IMR-90 (cell line): ENCODE measurements around the gene RFX1.

Experiments used
- BHLHE40 ChIP-seq: fragments of 150-350 bp; IDR thresholded peaks from 2 replicates; pipeline ENCODE4 v1.6.1; 2016; ENCODE audit warnings: mild to moderate bottlenecking, low read depth, low read length
- CEBPB ChIP-seq: IDR thresholded peaks from 2 replicates; pipeline ENCODE4 v1.6.1; 2012; ENCODE audit warnings: low read depth, low read length, improper control_type of control experiment
- CTCF ChIP-seq: conservative IDR thresholded peaks from 2 replicates; pipeline ENCODE4 v1.5.1; 2012; ENCODE audit warnings: mild to moderate bottlenecking, low read depth, low read length, improper control_type of control experiment
- MAFK ChIP-seq: IDR thresholded peaks from 2 replicates; pipeline ENCODE4 v1.6.1; 2012; ENCODE audit warnings: low read depth, low read length, improper control_type of control experiment
- MAZ ChIP-seq: IDR thresholded peaks from 2 replicates; pipeline ENCODE4 v1.6.1; 2012; ENCODE audit warnings: low read depth, mild to moderate bottlenecking, low read length, improper control_type of control experiment, moderate library complexity, borderline replicate concordance
- MXI1 ChIP-seq: IDR thresholded peaks from 2 replicates; pipeline ENCODE4 v1.6.1; 2012; ENCODE audit warnings: low read depth, mild to moderate bottlenecking, low read length, moderate library complexity, borderline replicate concordance
- POLR2A ChIP-seq: IDR thresholded peaks from 2 replicates; pipeline ENCODE4 v1.6.1; 2012; ENCODE audit warnings: mild to moderate bottlenecking, low read depth, low read length
- RAD21 ChIP-seq: IDR thresholded peaks from 2 replicates; pipeline ENCODE4 v1.6.1; 2012; ENCODE audit warnings: low read length, improper control_type of control experiment
- RFX5 ChIP-seq: IDR thresholded peaks from 2 replicates; pipeline ENCODE4 v1.8.0; 2012; ENCODE audit warnings: low read depth, mild to moderate bottlenecking, low read length, moderate library complexity
- SMC3 ChIP-seq: fragments of 150-350 bp; IDR thresholded peaks from 2 replicates; pipeline ENCODE4 v1.6.1; 2016; ENCODE audit warnings: low read depth, mild to moderate bottlenecking, antibody characterized with exemption, low read length, moderate library complexity
- USF2 ChIP-seq: fragments of 150-350 bp; IDR thresholded peaks from 2 replicates; pipeline ENCODE4 v1.6.1; 2017; ENCODE audit warnings: mild to moderate bottlenecking, antibody characterized with exemption, low read length, low read depth

GRCh38 chr19:13963603-13964105 is 42.5 kb downstream of the RFX1 start:
- TF ChIP-seq CTCF (no peak), POLR2A (no peak), RFX5 (no peak), USF2 (no peak), MAFK (no peak), MAZ (no peak), RAD21 (no peak), BHLHE40 (no peak), MXI1 (no peak), CEBPB (no peak), SMC3 (no peak)
